GM19193 (cell line): ENCODE data around the gene DNMBP.

Experiments used
- POLR2A ChIP-seq: IDR thresholded peaks from 4 replicates; pipeline ENCODE4 v1.6.1; 2011; ENCODE audit not compliant: insufficient read depth, insufficient read length; ENCODE audit errors: extremely low read depth

DNMBP gene

GRCh38 chr10:100000109-100000644 lies 9.6 kb downstream of the DNMBP start:
- no peak for TF ChIP-seq POLR2A

GRCh38 chr10:99999319-100000108 lies 10.2 kb downstream of the DNMBP start:
- TF ChIP-seq POLR2A = no peak

- TF ChIP-seq POLR2A = no peak
Observed at GRCh38 chr10:99998889-99999288, 10.9 kb downstream of the DNMBP start.

- no peak for TF ChIP-seq POLR2A
Observed at GRCh38 chr10:99996671-99997648, 12.8 kb downstream of the DNMBP start.

GRCh38 chr10:99995713-99996112 lies 14.0 kb downstream of the DNMBP start:
- TF ChIP-seq POLR2A = no peak

- no peak for TF ChIP-seq POLR2A
Observed at GRCh38 chr10:99995269-99995668, 14.5 kb downstream of the DNMBP start.

GRCh38 chr10:99994801-99995200 lies 14.9 kb downstream of the DNMBP start:
- TF ChIP-seq POLR2A = no peak

- no peak for TF ChIP-seq POLR2A
Observed at GRCh38 chr10:99993701-99994689, 15.8 kb downstream of the DNMBP start.

GRCh38 chr10:99984211-99985034 lies 25.3 kb downstream of the DNMBP start:
- no peak for TF ChIP-seq POLR2A

GRCh38 chr10:99983280-99983988 lies 26.3 kb downstream of the DNMBP start:
- no peak for TF ChIP-seq POLR2A

- TF ChIP-seq POLR2A = no peak
Observed at GRCh38 chr10:99982728-99983127, 27.0 kb downstream of the DNMBP start.

- no peak for TF ChIP-seq POLR2A
Observed at GRCh38 chr10:99981581-99982199, 28.1 kb downstream of the DNMBP start.
